ENCODE measurements around the gene VSIG10. TPM values are rescaled to one million over a fixed set of nuclear protein-coding genes. Genes with fewer than 3 reads are reported as not detected.

The VSIG10 gene
- total and polyA plus RNA-seq, 2 of the 4 experiments (the other 2 are of a cell fraction) = 5.9 to 10.0 TPM

GRCh38 chr12:118109088-118109487 is 5.3 kb upstream of the VSIG10 start:
- TF ChIP-seq, protein P1, sequence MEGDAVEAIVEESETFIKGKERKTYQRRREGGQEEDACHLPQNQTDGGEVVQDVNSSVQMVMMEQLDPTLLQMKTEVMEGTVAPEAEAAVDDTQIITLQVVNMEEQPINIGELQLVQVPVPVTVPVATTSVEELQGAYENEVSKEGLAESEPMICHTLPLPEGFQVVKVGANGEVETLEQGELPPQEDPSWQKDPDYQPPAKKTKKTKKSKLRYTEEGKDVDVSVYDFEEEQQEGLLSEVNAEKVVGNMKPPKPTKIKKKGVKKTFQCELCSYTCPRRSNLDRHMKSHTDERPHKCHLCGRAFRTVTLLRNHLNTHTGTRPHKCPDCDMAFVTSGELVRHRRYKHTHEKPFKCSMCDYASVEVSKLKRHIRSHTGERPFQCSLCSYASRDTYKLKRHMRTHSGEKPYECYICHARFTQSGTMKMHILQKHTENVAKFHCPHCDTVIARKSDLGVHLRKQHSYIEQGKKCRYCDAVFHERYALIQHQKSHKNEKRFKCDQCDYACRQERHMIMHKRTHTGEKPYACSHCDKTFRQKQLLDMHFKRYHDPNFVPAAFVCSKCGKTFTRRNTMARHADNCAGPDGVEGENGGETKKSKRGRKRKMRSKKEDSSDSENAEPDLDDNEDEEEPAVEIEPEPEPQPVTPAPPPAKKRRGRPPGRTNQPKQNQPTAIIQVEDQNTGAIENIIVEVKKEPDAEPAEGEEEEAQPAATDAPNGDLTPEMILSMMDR (conservative IDR thresholded peaks at IDR 0.05; ENCODE audit: low read depth, low read length) = no peak
- TF ChIP-seq ELK1 (IDR thresholded peaks at IDR 0.05; ENCODE audit: borderline replicate concordance, low read depth, low read length) = no peak
- TF ChIP-seq RFX5 (IDR thresholded peaks at IDR 0.05; ENCODE audit: low read depth, low read length) = no peak
- TF ChIP-seq FOS (IDR thresholded peaks at IDR 0.05; ENCODE audit: low read depth, low read length) = no peak
- TF ChIP-seq MAFK (IDR thresholded peaks at IDR 0.05; ENCODE audit: low read depth, low read length) = no peak
- no peak for TF ChIP-seq SMC3 (IDR thresholded peaks at IDR 0.05; ENCODE audit: low read depth, low read length)
- TF ChIP-seq BHLHE40 (IDR thresholded peaks at IDR 0.05; ENCODE audit: low read depth, low read length) = no peak
- no peak for TF ChIP-seq POLR2A (IDR thresholded peaks at IDR 0.05; ENCODE audit: low read depth, low read length)
- TF ChIP-seq, protein P2, sequence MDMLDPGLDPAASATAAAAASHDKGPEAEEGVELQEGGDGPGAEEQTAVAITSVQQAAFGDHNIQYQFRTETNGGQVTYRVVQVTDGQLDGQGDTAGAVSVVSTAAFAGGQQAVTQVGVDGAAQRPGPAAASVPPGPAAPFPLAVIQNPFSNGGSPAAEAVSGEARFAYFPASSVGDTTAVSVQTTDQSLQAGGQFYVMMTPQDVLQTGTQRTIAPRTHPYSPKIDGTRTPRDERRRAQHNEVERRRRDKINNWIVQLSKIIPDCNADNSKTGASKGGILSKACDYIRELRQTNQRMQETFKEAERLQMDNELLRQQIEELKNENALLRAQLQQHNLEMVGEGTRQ (IDR thresholded peaks at IDR 0.05; ENCODE audit: low read depth, low read length) = no peak
- no peak for TF ChIP-seq CEBPB (IDR thresholded peaks at IDR 0.05; ENCODE audit: low read depth, low read length)
- TF ChIP-seq MAZ (IDR thresholded peaks at IDR 0.05; ENCODE audit: borderline replicate concordance, low read depth, low read length) = no peak
- no peak for TF ChIP-seq MXI1 (IDR thresholded peaks at IDR 0.05; ENCODE audit: borderline replicate concordance, low read depth, low read length)
- TF ChIP-seq RCOR1 (IDR thresholded peaks at IDR 0.05; ENCODE audit: insufficient replicate concordance, low read length) = no peak
- no peak for TF ChIP-seq CHD1 (IDR thresholded peaks at IDR 0.05; ENCODE audit: low read depth, low read length)
- TF ChIP-seq NFE2L2 (IDR thresholded peaks at IDR 0.05; ENCODE audit: low read depth, low read length) = no peak
- TF ChIP-seq RAD21 (IDR thresholded peaks at IDR 0.05; ENCODE audit: low read length) = no peak
- no peak overlapping the region for H3K4me2 ChIP-seq (ENCODE audit: low read depth, low read length)
- ChIA-PET POLR2A (ENCODE audit: unreplicated experiment) (no interaction called here), CTCF (no interaction called here)
- DNase-seq (peak; percentile 5), ATAC-seq (ENCODE audit: low read depth) (peak; percentile 25; the same call in 1 of the 2 replicates)
- in situ Hi-C loops (cut with MboI; ENCODE audit: low sequenced_read_pairs) (no loop called here), dilution Hi-C loops (cut with HindIII; ENCODE audit: low sequenced_read_pairs, unreplicated experiment) (no loop called here), intact Hi-C loops (cut with micrococcal nuclease) (no loop called here)
- no peaks in the 10 kb centered on the region for H3K36me3 ChIP-seq (ENCODE audit: control insufficient read depth, insufficient read depth, low read length)
- no peak overlapping the region for H2BK5ac ChIP-seq (ENCODE audit: low read depth, low read length, poor library complexity, severe bottlenecking)
- no peak overlapping the region for H3K18ac ChIP-seq (ENCODE audit: low read depth, low read length)
- H3K14ac ChIP-seq (replicated peaks; ENCODE audit: low read depth, low read length) = no peak overlapping the region
- no peak overlapping the region for H3K23ac ChIP-seq (ENCODE audit: low read depth, low read length)
- H3K56ac ChIP-seq (ENCODE audit: extremely low read depth, insufficient read depth, low read length) = no peak overlapping the region
- H4K91ac ChIP-seq (ENCODE audit: insufficient read depth, low read depth, low read length) = no peak overlapping the region
- no CpG with 5 or more reads among the region's 1 CpG for WGBS, 2 experiments (ENCODE audit: extremely low coverage in 2 of 2, insufficient read length in 1 of 2)
- BruUV-seq (replicated peaks) = no TSS peak
- H3K4ac ChIP-seq (ENCODE audit: low read depth, low read length) = no peak overlapping the region
- H2BK20ac ChIP-seq (ENCODE audit: low read depth, low read length) = no peak overlapping the region
- no peaks in the 10 kb centered on the region for H4K20me1 ChIP-seq (ENCODE audit: insufficient read depth, low read length)
- no peaks in the 10 kb centered on the region for H3K27me3 ChIP-seq (ENCODE audit: control insufficient read depth, insufficient read depth, low read length)
- H3K79me1 ChIP-seq (ENCODE audit: low read depth in 1 of 2, low read length in 2 of 2) = no peaks in the 10 kb centered on the region
- H4K8ac ChIP-seq (ENCODE audit: low read depth in 2 of 2, low read length in 2 of 2) = no peak overlapping the region
- H3K9me1 ChIP-seq (ENCODE audit: insufficient read depth, low read length) = no peaks in the 10 kb centered on the region
- no peak overlapping the region for H2AK9ac ChIP-seq (replicated peaks; ENCODE audit: low read depth, low read length, poor library complexity)
- no peak overlapping the region for H2AFZ ChIP-seq (replicated peaks; ENCODE audit: low read length, poor library complexity)
- H2BK15ac ChIP-seq (ENCODE audit: low read depth, low read length) = no peak overlapping the region
- no peaks in the 10 kb centered on the region for H3K4me1 ChIP-seq (ENCODE audit: control insufficient read depth, insufficient read depth, low read length)
- no peak overlapping the region for H3K27ac ChIP-seq (ENCODE audit: insufficient read depth, low read length)
- H3K4me3 ChIP-seq (ENCODE audit: insufficient read depth, low read depth, low read length) = no peak overlapping the region
- H2AK5ac ChIP-seq (ENCODE audit: low read depth, low read length) = no peak overlapping the region
- no peak overlapping the region for H3K9ac ChIP-seq (ENCODE audit: low read depth, low read length)
- no peak overlapping the region for H2BK120ac ChIP-seq (ENCODE audit: low read depth, low read length)
- no peak overlapping the region for H4K5ac ChIP-seq (ENCODE audit: low read depth, low read length)
- no peaks in the 10 kb centered on the region for H3K9me3 ChIP-seq (ENCODE audit: control insufficient read depth, insufficient read depth, low read length)

Measured in IMR-90 (cell line).